22Rv1 (cell line): ENCODE results near the gene WDR1.

Experiments used
- ZFX ChIP-seq: fragments of 450-650 bp; IDR thresholded peaks from 2 replicates; pipeline ENCODE4 v1.6.1; 2017; ENCODE audit warnings: antibody characterized with exemption, borderline replicate concordance
- TF ChIP-seq, protein P1 (sequence below): fragments of 450-650 bp; IDR thresholded peaks from 2 replicates; pipeline ENCODE4 v1.5.1; 2017; ENCODE audit warnings: mild to moderate bottlenecking

DNA sequence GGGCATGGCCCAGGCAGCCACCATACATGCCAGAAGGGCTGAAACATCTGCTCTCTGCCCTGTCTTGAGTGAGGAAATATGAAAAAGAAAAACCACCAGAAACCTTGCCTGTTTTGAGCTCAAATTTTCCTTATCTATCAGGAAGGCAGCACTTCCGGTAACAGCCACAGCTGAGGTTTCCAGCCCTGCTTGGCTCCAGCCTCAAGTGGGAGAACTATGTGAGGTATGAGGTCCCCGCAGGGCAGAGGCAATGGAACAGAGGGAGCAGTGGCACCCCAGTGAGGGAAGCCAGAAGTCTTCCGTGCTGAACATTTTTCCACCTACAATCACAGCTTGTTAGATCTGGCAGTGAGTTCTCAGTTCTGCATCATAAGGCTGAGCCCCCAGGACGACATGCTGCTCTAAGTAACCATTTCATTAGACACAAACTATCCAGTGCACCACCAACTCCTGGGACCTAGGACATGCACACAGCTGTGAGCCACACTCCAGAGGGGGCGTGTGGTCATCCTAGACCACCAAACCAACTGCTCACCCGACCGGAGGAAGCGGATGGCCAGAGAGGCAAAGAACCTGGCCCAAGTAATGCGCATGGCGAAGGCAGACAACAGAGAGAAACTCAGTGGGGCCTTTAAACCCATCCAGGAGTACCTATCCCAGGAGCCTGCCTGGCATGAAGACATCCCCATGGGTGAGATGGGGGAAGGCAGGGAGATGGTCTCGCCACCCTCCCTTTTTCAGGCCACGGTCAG lies 22.6 kb downstream of the WDR1 start:
- TF ChIP-seq, protein P1, sequence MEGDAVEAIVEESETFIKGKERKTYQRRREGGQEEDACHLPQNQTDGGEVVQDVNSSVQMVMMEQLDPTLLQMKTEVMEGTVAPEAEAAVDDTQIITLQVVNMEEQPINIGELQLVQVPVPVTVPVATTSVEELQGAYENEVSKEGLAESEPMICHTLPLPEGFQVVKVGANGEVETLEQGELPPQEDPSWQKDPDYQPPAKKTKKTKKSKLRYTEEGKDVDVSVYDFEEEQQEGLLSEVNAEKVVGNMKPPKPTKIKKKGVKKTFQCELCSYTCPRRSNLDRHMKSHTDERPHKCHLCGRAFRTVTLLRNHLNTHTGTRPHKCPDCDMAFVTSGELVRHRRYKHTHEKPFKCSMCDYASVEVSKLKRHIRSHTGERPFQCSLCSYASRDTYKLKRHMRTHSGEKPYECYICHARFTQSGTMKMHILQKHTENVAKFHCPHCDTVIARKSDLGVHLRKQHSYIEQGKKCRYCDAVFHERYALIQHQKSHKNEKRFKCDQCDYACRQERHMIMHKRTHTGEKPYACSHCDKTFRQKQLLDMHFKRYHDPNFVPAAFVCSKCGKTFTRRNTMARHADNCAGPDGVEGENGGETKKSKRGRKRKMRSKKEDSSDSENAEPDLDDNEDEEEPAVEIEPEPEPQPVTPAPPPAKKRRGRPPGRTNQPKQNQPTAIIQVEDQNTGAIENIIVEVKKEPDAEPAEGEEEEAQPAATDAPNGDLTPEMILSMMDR, result no peak
- TF ChIP-seq ZFX, result no peak
